GM10266 (cell line): ENCODE measurements around the gene MROH2B.

Experiments used
- DNase-seq: peaks from one replicate; pipeline ENCODE4 v3.0.0; 2012; ENCODE audit errors: extremely low spot score
- TF ChIP-seq, protein P1 (sequence below): IDR thresholded peaks from 2 replicates; pipeline ENCODE4 v1.5.1; 2012; ENCODE audit warnings: mild to moderate bottlenecking, low read depth; ENCODE audit not compliant: control insufficient read depth, insufficient read depth; ENCODE audit errors: missing control alignments

Gene MROH2B

DNA sequence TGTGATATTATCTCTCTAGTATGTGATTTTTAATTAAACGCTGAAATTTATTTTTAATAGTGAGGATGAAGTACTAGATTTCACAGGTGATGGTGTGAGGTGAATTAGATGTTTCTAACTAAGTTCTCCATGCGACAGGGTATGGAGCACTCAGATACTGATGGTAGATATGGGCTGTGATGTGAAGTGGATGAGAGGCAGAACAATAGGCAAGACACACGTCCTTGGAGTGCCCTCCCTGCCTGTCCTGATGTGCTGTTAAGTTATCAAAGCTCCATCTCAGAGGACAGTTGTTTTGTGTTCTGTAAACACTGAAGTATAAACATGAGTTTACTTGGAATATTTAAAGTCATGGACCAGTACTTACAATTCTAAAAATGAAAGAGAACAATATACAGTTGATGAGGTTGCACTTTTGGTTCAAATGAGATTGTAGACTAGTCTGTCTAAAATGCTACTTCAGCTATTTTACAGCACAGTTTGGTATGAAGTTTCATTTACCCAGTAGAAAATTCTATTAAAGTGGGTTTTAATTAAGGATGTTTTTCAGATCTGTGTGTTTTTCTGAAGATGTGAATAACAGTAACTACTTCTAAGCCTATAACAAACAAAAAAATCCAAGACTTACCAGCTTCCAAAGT is 97.7 kb downstream of the MROH2B start:
- no peak for DNase-seq
- TF ChIP-seq, protein P1, sequence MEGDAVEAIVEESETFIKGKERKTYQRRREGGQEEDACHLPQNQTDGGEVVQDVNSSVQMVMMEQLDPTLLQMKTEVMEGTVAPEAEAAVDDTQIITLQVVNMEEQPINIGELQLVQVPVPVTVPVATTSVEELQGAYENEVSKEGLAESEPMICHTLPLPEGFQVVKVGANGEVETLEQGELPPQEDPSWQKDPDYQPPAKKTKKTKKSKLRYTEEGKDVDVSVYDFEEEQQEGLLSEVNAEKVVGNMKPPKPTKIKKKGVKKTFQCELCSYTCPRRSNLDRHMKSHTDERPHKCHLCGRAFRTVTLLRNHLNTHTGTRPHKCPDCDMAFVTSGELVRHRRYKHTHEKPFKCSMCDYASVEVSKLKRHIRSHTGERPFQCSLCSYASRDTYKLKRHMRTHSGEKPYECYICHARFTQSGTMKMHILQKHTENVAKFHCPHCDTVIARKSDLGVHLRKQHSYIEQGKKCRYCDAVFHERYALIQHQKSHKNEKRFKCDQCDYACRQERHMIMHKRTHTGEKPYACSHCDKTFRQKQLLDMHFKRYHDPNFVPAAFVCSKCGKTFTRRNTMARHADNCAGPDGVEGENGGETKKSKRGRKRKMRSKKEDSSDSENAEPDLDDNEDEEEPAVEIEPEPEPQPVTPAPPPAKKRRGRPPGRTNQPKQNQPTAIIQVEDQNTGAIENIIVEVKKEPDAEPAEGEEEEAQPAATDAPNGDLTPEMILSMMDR, result no peak

DNA sequence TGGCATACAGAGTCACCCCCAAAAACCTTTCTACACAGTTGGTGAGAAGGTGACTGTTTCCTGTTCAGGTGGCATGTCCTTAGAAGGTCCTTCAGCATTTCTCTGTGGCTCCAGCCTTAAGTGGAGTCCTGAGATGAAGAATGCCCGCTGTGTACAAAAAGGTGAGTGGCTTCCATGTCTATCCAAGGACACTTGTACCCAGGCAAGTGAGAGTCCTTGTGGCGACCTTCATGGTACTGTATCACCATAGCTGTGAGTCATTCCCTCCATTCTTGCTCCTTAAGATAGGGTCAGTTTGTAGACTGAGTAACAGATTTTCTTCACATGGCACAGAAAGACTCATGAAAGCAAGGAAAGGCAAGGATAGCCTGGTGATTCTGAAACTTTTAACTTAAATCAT is 98.7 kb downstream of the MROH2B start:
- TF ChIP-seq, protein P1, result no peak

DNA sequence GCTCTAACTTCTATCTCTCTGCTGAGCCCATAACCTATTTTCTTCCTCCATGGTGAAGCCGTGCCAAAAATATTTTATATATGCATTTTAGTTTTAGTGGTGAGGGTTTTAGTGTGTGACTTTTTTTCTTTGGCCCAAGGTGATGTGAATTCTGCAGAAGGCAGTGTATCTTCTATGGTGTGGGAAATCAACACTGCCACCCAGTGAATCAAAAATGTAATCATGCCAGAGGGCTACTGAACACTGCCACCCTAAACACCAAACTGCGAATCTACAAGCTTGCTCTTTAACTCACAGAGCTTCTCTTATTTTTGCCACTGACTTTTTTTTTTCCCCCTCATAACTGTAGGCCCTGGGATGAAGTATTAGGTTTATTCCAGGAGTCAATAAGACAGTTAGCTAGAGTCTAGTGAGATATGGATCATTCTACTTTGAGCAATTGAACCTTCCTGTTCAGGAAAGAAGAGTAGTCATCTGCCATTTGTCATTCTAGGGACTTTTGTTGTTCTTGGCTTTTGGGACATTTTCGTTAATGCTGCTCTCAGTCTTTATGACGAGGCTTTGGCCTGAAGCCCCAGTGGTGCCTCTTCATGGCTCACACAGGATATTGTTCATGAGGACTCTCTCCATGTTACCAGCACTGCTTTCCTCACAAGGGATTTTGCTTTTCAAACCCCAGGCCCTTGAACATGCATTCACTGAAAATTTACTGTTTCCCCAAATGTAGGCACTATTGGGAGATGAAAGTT is 108.8 kb downstream of the MROH2B start:
- TF ChIP-seq, protein P1, result no peak
- DNase-seq, result no peak

More for the DNA sequence above, 98.7 kb downstream of the MROH2B start:
- no peak for DNase-seq

DNA sequence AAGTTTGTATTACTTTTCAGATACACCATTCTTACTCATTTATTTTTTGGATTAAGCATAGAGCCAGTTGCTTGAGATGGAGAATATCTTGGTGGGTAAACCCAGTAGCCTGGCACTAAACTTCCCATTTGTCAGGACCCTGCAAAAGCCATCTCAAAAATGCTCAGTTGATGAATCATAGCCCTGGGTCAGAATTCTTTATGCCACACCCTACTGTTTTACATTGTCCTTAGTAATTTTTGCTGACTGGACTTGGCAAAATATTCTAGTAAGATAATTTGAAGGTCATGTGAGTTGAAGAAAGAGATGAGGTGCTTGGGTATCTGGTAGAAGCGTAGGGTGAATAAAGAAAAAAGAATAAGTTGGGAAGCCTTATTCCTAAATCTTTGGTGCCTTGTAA is 111.1 kb downstream of the MROH2B start:
- DNase-seq, result no peak
- TF ChIP-seq, protein P1, result no peak

DNA sequence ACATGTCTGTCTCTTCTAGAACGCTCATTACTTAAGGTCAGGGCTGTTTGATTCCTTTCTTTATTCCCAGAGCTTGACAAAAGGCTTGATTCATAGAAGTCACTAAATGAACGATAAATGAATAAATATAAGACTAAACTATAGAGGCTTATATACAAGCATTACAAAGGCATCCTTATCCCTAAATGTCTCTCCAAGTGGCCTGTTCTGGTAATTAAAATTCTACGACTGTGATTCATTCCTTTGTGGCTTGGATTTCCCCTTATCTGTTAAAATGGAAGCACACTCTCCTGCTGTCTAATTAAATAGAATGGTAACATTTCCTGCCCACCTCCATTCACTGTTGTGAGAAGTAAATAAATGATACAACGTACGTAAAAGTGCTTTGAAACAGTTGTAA is 112.3 kb downstream of the MROH2B start:
- no peak for DNase-seq
- TF ChIP-seq, protein P1, result no peak

DNA sequence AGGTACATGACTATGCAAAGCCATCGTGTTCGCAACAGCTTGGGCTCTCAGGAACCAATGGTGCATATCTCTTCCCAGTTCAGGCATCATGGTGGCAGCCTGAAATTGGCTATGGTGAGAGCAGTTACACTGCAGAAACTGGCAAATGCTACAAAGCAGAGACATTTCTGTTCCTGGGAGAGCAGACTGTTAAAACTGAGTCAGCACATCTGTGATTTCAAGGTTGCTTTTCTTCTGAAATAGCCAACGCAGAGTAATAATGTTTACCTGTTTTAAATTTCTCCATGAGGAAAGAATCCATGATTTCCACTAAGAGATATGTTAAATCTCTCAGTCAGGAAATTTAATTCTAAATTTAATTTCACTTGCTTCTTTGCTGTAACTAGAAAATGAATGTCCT is 114.1 kb downstream of the MROH2B start:
- no peak for DNase-seq

More for the DNA sequence above, 114.1 kb downstream of the MROH2B start:
- TF ChIP-seq, protein P1, result no peak
